ENCODE results near the gene RBM12.
"Not testable (repeated sequence)": the region's sequence is repeated elsewhere in the genome, so short reads cannot be mapped to it uniquely, and the experiment has no call there.

Gene RBM12, protein sequence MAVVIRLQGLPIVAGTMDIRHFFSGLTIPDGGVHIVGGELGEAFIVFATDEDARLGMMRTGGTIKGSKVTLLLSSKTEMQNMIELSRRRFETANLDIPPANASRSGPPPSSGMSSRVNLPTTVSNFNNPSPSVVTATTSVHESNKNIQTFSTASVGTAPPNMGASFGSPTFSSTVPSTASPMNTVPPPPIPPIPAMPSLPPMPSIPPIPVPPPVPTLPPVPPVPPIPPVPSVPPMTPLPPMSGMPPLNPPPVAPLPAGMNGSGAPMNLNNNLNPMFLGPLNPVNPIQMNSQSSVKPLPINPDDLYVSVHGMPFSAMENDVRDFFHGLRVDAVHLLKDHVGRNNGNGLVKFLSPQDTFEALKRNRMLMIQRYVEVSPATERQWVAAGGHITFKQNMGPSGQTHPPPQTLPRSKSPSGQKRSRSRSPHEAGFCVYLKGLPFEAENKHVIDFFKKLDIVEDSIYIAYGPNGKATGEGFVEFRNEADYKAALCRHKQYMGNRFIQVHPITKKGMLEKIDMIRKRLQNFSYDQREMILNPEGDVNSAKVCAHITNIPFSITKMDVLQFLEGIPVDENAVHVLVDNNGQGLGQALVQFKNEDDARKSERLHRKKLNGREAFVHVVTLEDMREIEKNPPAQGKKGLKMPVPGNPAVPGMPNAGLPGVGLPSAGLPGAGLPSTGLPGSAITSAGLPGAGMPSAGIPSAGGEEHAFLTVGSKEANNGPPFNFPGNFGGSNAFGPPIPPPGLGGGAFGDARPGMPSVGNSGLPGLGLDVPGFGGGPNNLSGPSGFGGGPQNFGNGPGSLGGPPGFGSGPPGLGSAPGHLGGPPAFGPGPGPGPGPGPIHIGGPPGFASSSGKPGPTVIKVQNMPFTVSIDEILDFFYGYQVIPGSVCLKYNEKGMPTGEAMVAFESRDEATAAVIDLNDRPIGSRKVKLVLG

GRCh38 chr20:35664466-35665206 is at the start of gene RBM12, which contains the start of gene CPNE1:
RBM12 (minus strand) TSS chr20:35664900; CDS start chr20:35655322, 9,578 bp downstream.
CPNE1 (minus strand) TSS chr20:35664900; CDS start chr20:35632923, 31,977 bp downstream.
- DNase-seq, result peak; percentile 90

GRCh38 chr20:35714127-35714526 is 49.4 kb upstream of the RBM12 start:
- DNase-seq, result no peak

GRCh38 chr20:35713120-35713519 is 48.4 kb upstream of the RBM12 start:
- not testable (repeated sequence) for DNase-seq

DNA sequence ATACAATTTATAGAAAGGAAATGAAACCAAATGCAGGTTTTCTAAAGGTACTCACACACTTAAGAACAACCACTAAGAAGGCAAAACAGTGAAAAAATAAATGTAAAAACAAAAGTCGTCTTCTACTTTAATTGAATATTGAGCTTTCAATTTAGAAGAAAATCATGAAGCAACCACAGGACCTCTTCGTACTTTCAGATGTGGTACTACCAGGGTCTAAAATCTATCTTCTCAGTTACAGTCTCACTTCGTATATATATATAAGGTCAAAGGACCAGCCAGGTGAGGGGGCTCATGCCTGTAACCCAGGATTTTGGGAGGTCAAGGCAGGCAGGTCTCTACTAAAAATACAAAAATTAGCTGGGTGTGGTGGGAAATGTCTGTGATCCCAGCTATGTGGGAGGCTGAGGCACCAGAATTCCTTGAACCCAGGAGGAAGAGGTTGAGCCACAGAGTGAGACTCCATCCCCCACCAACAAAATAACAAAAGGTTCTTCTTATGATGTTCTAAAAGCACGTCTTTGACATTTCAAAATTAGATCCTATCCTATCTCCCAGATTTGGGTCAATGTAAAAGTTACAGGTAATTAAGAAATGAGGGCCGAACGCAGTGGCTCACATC is 47.0 kb upstream of the RBM12 start:
- DNase-seq, result no peak

GRCh38 chr20:35710884-35711587 is 46.3 kb upstream of the RBM12 start:
- no peak for DNase-seq

DNA sequence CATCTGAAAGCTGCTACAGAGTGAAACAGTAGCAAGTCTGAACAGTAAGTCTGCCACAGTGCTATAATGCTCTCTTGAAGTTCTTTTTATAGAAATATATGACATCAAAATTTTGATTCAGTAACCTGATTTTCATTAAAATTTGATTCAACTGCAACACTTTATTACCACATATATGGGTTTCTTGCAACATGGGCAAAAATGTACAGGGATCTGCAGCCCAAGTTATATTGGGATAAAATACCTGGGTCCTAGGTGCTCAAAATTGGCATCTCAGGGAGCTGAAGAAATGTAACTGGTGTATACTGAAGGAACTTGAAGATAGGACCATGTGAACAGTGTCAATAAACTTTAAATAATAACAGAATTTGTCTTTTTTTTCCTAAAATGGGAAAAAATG is 45.3 kb upstream of the RBM12 start:
- no peak for DNase-seq

GRCh38 chr20:35709259-35709658 is 44.6 kb upstream of the RBM12 start:
- DNase-seq, result no peak

- no peak for DNase-seq
These were observed 43.8 kb upstream of the RBM12 start for GRCh38 chr20:35708502-35708901.

- DNase-seq, result not testable (repeated sequence)
These were observed 42.2 kb upstream of the RBM12 start for GRCh38 chr20:35706591-35707529.

DNA sequence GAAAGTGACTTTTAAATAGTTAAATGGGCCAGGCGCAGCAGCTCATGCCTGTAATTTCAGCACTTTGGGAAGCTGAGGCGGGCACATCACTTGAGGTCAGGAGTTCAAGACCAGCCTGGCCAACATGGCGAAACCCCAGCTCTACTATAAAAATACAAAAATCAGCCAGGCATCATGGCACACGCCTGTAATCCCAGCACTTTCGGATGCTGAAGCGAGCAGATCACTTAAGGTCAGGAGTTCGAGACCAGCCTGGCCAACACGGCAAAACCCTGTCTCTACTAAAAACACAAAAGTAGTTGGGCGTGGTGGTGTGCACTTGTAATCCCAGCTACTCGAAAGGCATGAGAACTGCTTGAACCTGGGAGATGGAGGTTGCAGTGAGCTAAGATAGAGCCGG is 41.2 kb upstream of the RBM12 start:
- DNase-seq, result not testable (repeated sequence)

DNA sequence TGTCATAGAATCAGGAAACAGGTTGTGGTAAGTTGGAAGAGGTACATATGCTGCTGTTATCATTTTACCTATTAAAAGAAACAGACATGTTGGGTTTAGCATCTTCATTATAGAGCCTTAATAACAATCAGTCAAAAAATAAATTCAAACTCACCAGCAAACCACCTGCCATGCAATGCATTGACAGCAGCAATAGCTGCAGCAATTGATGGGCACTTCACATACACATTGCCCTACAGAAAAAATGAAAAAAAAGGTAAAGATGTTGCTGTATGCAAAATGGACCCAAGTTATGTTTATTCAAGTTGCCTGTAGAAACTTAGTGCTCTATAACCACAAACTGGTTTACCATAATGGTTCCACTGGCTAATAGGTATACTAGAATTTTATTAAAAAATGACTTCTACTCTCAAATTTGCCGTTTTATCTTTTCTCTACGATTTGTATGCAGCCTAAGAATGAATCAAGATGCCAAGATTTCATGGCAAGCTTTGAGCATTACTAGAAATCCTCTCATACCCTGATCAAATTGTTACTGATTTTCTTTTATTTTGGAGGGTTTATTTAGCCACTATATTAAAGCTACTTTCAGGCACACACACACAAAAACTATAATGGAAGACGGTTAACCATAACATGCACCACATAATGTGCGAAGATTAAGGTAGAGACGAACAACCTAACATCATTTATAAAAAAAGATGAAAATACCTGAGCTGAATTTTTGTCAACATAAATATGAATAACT is 40.0 kb upstream of the RBM12 start:
- no peak for DNase-seq

GRCh38 chr20:35702824-35703695 is 38.4 kb upstream of the RBM12 start:
- no peak for DNase-seq

DNA sequence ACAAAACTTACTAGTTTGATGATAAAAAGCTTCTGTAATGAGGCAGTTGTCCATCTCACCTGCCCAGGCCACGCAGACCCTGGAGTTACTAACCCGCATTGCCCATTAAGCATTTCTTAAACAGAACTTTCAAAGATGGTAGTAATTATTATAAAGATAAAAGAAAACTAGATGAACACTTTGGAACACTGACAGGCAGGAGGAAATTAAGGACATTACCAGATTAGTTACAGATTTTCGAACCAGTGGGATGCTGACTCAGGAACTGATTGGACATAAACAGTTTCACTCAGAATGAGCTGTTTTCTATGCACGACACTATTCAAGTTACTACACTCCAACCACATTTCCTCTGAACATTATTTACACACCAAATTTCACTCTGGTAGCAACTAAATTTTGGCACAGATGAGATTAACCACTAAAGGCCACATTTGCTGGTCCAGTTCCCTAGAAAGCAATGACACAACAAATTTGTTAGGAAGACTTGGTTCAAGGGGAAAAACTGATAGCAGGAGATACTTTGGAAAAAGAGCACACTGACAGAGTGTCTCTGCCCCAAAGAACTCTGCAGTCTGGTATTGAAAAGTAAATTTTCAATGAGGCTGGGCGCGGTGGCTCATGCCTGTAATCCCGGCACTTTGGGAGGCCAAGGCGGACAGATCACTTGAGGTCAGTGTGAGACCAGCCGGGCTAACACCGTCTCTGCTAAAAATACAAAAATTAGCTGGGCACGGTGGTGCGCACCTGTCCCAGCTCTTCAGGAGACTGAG is 37.5 kb upstream of the RBM12 start:
- DNase-seq, result no peak

DNA sequence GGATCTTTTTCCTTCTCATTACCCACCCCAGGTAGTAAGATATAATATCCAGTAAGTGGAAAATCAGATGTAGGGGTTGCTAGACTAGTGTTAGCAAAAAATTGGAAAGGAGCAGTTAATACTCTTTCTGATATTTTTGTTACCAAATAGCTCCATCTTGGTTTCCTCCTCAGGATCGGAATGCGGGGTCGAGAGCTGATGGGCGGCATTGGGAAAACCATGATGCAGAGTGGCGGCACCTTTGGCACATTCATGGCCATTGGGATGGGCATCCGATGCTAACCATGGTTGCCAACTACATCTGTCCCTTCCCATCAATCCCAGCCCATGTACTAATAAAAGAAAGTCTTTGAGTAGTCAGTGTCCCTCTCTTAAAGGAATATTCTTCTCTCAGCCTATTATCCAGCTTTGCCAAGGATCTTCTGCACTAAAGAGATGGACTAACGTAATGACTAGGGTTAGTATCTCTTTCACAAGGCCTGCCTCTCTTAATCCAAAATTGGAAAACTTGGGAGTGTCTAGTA is 36.0 kb upstream of the RBM12 start:
- no peak for DNase-seq

GRCh38 chr20:35699957-35700624 is 35.4 kb upstream of the RBM12 start:
- DNase-seq, result no peak

DNA sequence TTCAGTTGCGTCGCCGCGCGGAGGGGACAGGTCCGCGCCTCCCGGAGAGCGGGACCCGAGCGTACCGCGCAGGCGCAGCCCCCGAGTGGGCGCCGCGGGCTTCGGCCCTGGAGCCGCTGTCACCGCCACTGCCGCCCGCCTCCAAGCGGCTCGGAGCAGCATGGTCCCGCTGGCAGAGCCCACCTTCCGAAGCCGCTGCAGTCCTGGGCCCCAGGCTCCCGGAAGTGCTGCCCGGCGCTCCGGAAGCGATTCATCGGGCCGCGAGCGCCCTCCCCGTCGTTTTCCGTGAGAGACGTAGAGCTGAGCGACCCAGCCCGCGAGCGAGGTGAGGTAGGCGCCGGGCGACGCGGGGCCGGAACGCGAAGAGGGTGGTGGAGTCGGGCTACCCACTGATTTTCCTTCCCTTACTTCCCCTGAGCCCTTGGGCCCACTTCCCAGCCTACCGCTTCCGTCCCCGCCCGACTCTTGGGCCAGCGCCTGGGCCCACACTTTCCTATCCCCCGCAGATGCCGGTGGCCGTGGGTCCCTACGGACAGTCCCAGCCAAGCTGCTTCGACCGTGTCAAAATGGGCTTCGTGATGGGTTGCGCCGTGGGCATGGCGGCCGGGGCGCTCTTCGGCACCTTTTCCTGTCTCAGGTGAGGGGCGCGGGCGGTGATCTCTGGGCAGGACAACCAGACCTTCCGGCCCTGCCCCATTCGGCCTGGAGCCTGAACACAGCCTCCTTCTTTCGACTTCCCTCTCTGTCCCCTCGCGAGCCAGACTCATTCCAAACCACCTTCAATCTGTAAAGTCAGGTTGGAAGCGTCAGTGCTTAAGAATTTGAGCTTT is 34.6 kb upstream of the RBM12 start, which contains the start of the genes NFS1 and ROMO1:
NFS1 (minus strand) TSS at position 226 of the 830 bp plus-strand sequence; CDS start at position 162, 64 bp downstream.
ROMO1 (plus strand) TSS at position 279 of the 830 bp plus-strand sequence; CDS start at position 507, 228 bp downstream.
- peak; percentile 62 for DNase-seq

Data from kidney glomerular epithelial cell (primary cell).